HT-29 (cell line): ENCODE results near the gene CEP250. TPM values are rescaled to one million over a fixed set of nuclear protein-coding genes. Genes with fewer than 3 reads are reported as not detected.
A peak's percentile ranks its signal among the peaks of the same experiment; 100 is the strongest.
"Not testable (repeated sequence)": the region's sequence is repeated elsewhere in the genome, so short reads cannot be mapped to it uniquely, and the experiment has no call there.

Experiments used
- DNase-seq: peaks from one replicate; pipeline ENCODE4 v3.0.0-alpha.2; 2015; ENCODE audit warnings: low spot score
- total RNA-seq: library from RNA; depleted of rRNA; stranded (reverse); fragments of >200 nt; shearing (Covaris generic); gene quantifications from 2 replicates; pipeline ENCODE4 v1.2.3, GENCODE V29; 2014

Gene CEP250
- total RNA-seq, 1 experiment from 2014 or later: 30.2 TPM

- DNase-seq: no peak
These were observed 36.4 kb downstream of the CEP250 start for GRCh38 chr20:35491823-35492222.

- no peak for DNase-seq
These were observed 37.0 kb downstream of the CEP250 start for GRCh38 chr20:35492352-35492751.

GRCh38 chr20:35496481-35496880 lies 41.1 kb downstream of the CEP250 start:
- no peak for DNase-seq

- DNase-seq: no peak
These were observed 41.9 kb downstream of the CEP250 start for GRCh38 chr20:35497320-35497719.

GRCh38 chr20:35497780-35498189 lies 42.4 kb downstream of the CEP250 start:
- no peak for DNase-seq

- no peak for DNase-seq
These were observed 43.9 kb downstream of the CEP250 start for GRCh38 chr20:35499271-35499670.

- DNase-seq: no peak
These were observed 47.0 kb downstream of the CEP250 start for GRCh38 chr20:35502352-35502751.

GRCh38 chr20:35503281-35503680 lies 47.9 kb downstream of the CEP250 start:
- no peak for DNase-seq

GRCh38 chr20:35503841-35504561 lies 48.6 kb downstream of the CEP250 start:
- no peak for DNase-seq

GRCh38 chr20:35504751-35505150 lies 49.4 kb downstream of the CEP250 start:
- DNase-seq: no peak

GRCh38 chr20:35506179-35506578 lies 50.8 kb downstream of the CEP250 start:
- no peak for DNase-seq

- peak; percentile 35 for DNase-seq
These were observed 51.7 kb downstream of the CEP250 start for GRCh38 chr20:35506872-35507638.

- DNase-seq: no peak
These were observed 53.3 kb downstream of the CEP250 start for GRCh38 chr20:35508493-35509218.

- DNase-seq: no peak
These were observed 55.7 kb downstream of the CEP250 start for GRCh38 chr20:35510951-35511735.

GRCh38 chr20:35511814-35512420 lies 56.5 kb downstream of the CEP250 start:
- DNase-seq: peak; percentile 81

- DNase-seq: no peak
These were observed 59.1 kb downstream of the CEP250 start for GRCh38 chr20:35514371-35514932.

GRCh38 chr20:35515341-35515740 lies 59.9 kb downstream of the CEP250 start:
- DNase-seq: no peak

GRCh38 chr20:35515949-35516645 lies 60.7 kb downstream of the CEP250 start:
- peak; percentile 91 for DNase-seq

- no peak for DNase-seq
These were observed 61.7 kb downstream of the CEP250 start for GRCh38 chr20:35517125-35517524.

GRCh38 chr20:35517767-35518166 lies 62.4 kb downstream of the CEP250 start:
- DNase-seq: not testable (repeated sequence)
